ENCODE measurements around the gene FAM120C.
A peak's percentile ranks its signal among the peaks of the same experiment; 100 is the strongest.

FAM120C gene

GRCh38 chrX:54134269-54134668, 48.8 kb downstream of the FAM120C start:
- DNase-seq, result no peak

- no peak for DNase-seq
Measured at GRCh38 chrX:54116391-54116790, 66.7 kb downstream of the FAM120C start.

- no peak for DNase-seq
Measured at GRCh38 chrX:54093571-54093970, 89.5 kb downstream of the FAM120C start.

- no peak for DNase-seq
Measured at GRCh38 chrX:54093159-54093558, 89.9 kb downstream of the FAM120C start.

- no peak for DNase-seq
Measured at GRCh38 chrX:54090880-54091279, 92.2 kb downstream of the FAM120C start.

GRCh38 chrX:54089191-54089590, 93.9 kb downstream of the FAM120C start:
- no peak for DNase-seq

- DNase-seq, result no peak
Measured at GRCh38 chrX:54087661-54088060, 95.4 kb downstream of the FAM120C start.

GRCh38 chrX:54085666-54086065, 97.4 kb downstream of the FAM120C start:
- DNase-seq, result no peak

- no peak for DNase-seq
Measured at GRCh38 chrX:54076903-54077302, 106.2 kb downstream of the FAM120C start.

- DNase-seq, result no peak
Measured at GRCh38 chrX:54074826-54075225, 108.2 kb downstream of the FAM120C start.

GRCh38 chrX:54067766-54068165, 115.3 kb downstream of the FAM120C start:
- DNase-seq, result no peak

GRCh38 chrX:54066841-54067240, 116.2 kb downstream of the FAM120C start:
- DNase-seq, result no peak

GRCh38 chrX:54064564-54064963, 118.5 kb downstream of the FAM120C start:
- no peak for DNase-seq

- DNase-seq, result no peak
Measured at GRCh38 chrX:54063361-54063760, 119.7 kb downstream of the FAM120C start.

- DNase-seq, result no peak
Measured at GRCh38 chrX:54049801-54050200, 133.3 kb downstream of the FAM120C start.

GRCh38 chrX:54048412-54048811, 134.6 kb downstream of the FAM120C start:
- no peak for DNase-seq

GRCh38 chrX:54045563-54046228, 137.4 kb downstream of the FAM120C start:
- DNase-seq, result no peak

GRCh38 chrX:54044877-54045338, 138.1 kb downstream of the FAM120C start:
- DNase-seq, result no peak

- peak; percentile 93 to 96 (median 95) for DNase-seq
Measured at GRCh38 chrX:54044126-54044876, 138.8 kb downstream of the FAM120C start, which contains the start of gene PHF8. Gene PHF8, minus strand, starts transcription at chrX:54044473. Its CDS starts 1,745 bp downstream, at chrX:54042728.

- peak; percentile 21 to 67 (median 48) for DNase-seq
Measured at GRCh38 chrX:54043541-54044125, 139.4 kb downstream of the FAM120C start.

GRCh38 chrX:54043056-54043455, 140.0 kb downstream of the FAM120C start:
- DNase-seq, result no peak

- DNase-seq, result peak; percentile 10 to 55 (median 51)
Measured at GRCh38 chrX:54042609-54043021, 140.4 kb downstream of the FAM120C start.

GRCh38 chrX:54030329-54030728, 152.7 kb downstream of the FAM120C start:
- no peak for DNase-seq
